Fibroblast of skin of abdomen (primary cell): ENCODE measurements around the gene CCR4.
"Not testable (repeated sequence)": the region's sequence is repeated elsewhere in the genome, so short reads cannot be mapped to it uniquely, and the experiment has no call there.

ENCODE experiments used
- DNase-seq: peaks from one replicate; pipeline ENCODE4 v3.0.0-alpha.2; 2013

The CCR4 gene

GRCh38 chr3:32983124-32983523, 31.7 kb downstream of the CCR4 start:
- DNase-seq: no peak

- DNase-seq: not testable (repeated sequence)
Observed at GRCh38 chr3:32984918-32985317, 33.5 kb downstream of the CCR4 start.

GRCh38 chr3:32989171-32989570, 37.7 kb downstream of the CCR4 start:
- DNase-seq: no peak

GRCh38 chr3:32990116-32990515, 38.7 kb downstream of the CCR4 start:
- DNase-seq: no peak

GRCh38 chr3:32991781-32992180, 40.3 kb downstream of the CCR4 start:
- DNase-seq: no peak

- no peak for DNase-seq
Observed at GRCh38 chr3:32992310-32992686, 40.9 kb downstream of the CCR4 start.

GRCh38 chr3:32994045-32994444, 42.6 kb downstream of the CCR4 start:
- no peak for DNase-seq

- DNase-seq: no peak
Observed at GRCh38 chr3:32995098-32995497, 43.7 kb downstream of the CCR4 start.

GRCh38 chr3:32996048-32996754, 44.8 kb downstream of the CCR4 start:
- no peak for DNase-seq

GRCh38 chr3:32996755-32997091, 45.3 kb downstream of the CCR4 start:
- DNase-seq: no peak

GRCh38 chr3:32998631-32999451, 47.4 kb downstream of the CCR4 start:
- no peak for DNase-seq

- DNase-seq: no peak
Observed at GRCh38 chr3:33000691-33001385, 49.4 kb downstream of the CCR4 start.

- DNase-seq: no peak
Observed at GRCh38 chr3:33001889-33002288, 50.4 kb downstream of the CCR4 start.

GRCh38 chr3:33003308-33003707, 51.9 kb downstream of the CCR4 start:
- no peak for DNase-seq

GRCh38 chr3:33004205-33004604, 52.8 kb downstream of the CCR4 start:
- no peak for DNase-seq

- DNase-seq: no peak
Observed at GRCh38 chr3:33004961-33005360, 53.5 kb downstream of the CCR4 start.
